DMS53 treated with DMSO at 0.1 percent for 48 hours (cell line): Measurements from ENCODE around the gene C11orf98.
"Not testable (repeated sequence)": the region's sequence is repeated elsewhere in the genome, so short reads cannot be mapped to it uniquely, and the experiment has no call there.

Source experiments
- DNase-seq: peaks from one replicate; lab custom pipeline; 2025; ENCODE audit not compliant: unreplicated experiment; lab: John Stamatoyannopoulos, UW

The C11orf98 gene

GRCh38 chr11:62687508-62688396, 22.7 kb upstream of the C11orf98 start:
- DNase-seq = no peak

GRCh38 chr11:62682518-62682917, 17.5 kb upstream of the C11orf98 start:
- no peak for DNase-seq

DNA sequence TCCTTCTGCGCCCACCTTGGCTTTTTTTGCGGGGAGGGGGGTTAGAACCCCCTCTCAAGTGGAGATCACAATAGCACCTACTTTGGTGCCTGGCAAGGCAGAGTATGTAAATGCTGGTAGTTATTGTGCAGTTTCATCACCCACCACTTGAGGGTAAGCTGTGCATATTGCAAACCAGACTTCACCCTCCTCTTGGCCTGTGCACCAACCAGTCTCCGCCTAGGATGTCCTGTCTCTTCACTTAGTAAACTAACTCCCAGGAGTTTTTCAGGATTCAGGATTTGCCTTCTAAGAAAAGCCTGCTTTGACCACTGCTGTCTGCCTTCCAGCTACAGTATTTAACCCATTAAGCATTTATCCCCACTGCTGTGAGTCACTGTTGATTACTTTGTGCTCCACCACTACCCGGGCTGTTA, 15.8 kb upstream of the C11orf98 start:
- peak; percentile 76 for DNase-seq

- peak; percentile 80 for DNase-seq
Measured at GRCh38 chr11:62678770-62679696, 14.0 kb upstream of the C11orf98 start, which contains the start of gene UBXN1. Gene UBXN1 (minus strand): TSS chr11:62679073. CDS start chr11:62678923, 150 bp downstream.

GRCh38 chr11:62678433-62678769, 13.4 kb upstream of the C11orf98 start:
- DNase-seq = no peak

DNA sequence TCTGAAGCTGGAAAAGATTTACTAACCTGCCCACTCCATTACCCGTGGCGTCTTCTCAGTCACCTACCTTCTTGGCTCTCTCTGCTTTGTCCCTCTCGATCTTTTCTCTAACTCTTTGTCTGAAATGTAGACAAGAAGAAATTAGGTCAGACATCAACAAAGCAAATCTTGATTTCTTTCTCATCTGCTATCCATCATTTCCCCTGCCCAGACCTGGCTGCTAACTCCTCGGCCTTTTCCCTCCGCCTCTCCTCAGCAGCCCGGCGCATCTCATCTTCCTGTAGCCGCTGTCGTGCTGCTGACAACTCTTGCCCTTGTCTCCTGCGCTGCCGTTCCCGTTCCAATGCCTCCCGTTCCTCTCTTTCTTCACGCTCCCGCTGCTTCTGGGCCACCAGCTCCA, 12.7 kb upstream of the C11orf98 start:
- DNase-seq = no peak

GRCh38 chr11:62677156-62677555, 12.1 kb upstream of the C11orf98 start:
- DNase-seq = no peak

GRCh38 chr11:62676698-62677097, 11.7 kb upstream of the C11orf98 start:
- DNase-seq = no peak

GRCh38 chr11:62675415-62675814, 10.4 kb upstream of the C11orf98 start:
- not testable (repeated sequence) for DNase-seq

GRCh38 chr11:62673196-62673525, 8.2 kb upstream of the C11orf98 start:
- DNase-seq = no peak

DNA sequence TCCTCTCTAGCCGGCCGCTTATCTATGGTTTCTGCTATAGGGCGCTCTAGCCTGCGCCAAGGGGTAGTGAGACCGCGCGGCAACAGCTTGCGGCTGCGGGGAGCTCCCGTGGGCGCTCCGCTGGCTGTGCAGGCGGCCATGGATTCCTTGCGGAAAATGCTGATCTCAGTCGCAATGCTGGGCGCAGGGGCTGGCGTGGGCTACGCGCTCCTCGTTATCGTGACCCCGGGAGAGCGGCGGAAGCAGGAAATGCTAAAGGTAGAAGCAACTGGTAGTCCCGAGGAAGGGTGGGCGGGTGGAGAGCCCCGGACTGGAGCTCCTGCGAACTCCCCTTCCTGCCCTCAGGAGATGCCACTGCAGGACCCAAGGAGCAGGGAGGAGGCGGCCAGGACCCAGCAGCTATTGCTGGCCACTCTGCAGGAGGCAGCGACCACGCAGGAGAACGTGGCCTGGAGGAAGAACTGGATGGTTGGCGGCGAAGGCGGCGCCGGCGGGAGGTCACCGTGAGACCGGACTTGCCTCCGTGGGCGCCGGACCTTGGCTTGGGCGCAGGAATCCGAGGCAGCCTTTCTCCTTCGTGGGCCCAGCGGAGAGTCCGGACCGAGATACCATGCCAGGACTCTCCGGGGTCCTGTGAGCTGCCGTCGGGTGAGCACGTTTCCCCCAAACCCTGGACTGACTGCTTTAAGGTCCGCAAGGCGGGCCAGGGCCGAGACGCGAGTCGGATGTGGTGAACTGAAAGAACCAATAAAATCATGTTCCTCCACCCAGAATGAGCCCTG, 6.8 kb upstream of the C11orf98 start, which contains the start of the genes LBHD1 and UQCC3:
Gene LBHD1 (minus strand): TSS at position 660 of the 782 bp plus-strand sequence. CDS start 2,236 bp downstream, outside the sequence.
Gene UQCC3 (plus strand): TSS at position 66 of the 782 bp plus-strand sequence. CDS start 73 bp downstream, at position 139.
- DNase-seq = peak; percentile 77

DNA sequence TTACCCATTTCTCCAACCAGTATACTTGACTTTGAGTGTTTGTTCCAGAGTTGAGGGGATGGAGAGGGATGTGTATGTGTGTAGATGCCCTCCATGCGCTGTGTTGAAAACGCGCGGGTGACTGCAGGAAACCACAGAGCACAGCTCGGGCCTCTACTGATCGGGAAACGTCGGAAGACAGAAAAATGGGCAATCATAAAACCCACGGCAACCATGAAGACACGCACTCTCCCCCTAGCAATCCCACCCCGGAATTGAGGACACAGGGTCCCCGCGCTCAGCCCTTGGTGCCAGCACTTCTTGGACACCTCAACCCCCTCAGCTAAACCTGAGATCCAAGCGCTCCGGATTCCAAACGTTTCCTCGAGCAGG, 6.2 kb upstream of the C11orf98 start:
- DNase-seq = peak; percentile 72

GRCh38 chr11:62669420-62670161, 4.6 kb upstream of the C11orf98 start:
- no peak for DNase-seq

DNA sequence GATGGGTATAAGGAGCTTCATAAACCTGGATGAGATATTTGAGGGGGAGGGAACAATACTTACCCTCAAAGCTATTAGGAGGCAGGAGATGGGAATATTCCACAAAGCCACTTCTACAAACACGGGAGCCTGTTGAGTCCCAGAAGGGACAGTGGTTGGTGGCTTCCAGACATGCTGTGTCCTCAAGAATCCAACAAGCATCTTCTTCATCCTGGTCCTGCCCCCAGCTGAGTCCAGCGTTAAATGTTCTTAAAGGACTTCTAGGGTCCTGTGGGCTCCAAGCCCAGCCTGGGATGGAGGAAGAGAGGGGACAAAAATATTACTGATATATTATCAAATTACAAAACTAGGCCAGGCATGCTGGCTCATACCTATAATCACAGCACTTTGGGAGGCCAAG, 2.5 kb upstream of the C11orf98 start:
- DNase-seq = no peak

GRCh38 chr11:62666259-62666926, 1.4 kb upstream of the C11orf98 start:
- DNase-seq = no peak

DNA sequence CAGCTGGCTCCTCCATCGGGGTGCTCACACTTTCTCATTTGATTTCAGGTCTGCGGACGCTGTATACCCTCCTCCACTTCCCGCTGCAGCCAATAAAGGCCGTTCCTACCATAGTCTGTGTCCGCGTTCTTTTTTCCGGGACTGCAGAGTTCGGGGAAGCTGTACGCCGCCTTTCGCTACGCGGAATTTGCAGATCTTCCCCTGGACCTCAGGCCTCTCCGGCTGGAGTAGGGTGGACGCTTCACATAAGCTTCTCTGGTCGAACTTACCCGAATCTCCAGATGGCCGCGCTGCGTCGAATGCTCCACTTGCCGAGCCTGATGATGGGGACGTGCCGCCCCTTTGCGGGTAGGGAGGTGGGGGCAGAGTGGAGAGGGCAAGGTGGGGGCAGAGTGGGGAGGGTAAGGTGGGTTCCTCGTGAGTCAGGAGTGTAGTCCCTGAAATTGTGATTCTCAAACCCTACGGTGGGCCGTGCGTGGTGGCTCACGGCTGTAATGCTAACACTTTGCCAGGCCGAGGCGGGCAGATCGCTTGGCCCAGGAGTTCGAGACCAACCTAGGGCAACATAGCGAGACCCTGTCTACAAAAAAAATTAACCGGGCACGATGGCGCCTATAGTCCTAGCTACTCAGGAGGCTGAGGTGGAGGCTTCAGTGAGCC, 719 bp upstream of the C11orf98 start:
- peak; percentile 61 for DNase-seq

DNA sequence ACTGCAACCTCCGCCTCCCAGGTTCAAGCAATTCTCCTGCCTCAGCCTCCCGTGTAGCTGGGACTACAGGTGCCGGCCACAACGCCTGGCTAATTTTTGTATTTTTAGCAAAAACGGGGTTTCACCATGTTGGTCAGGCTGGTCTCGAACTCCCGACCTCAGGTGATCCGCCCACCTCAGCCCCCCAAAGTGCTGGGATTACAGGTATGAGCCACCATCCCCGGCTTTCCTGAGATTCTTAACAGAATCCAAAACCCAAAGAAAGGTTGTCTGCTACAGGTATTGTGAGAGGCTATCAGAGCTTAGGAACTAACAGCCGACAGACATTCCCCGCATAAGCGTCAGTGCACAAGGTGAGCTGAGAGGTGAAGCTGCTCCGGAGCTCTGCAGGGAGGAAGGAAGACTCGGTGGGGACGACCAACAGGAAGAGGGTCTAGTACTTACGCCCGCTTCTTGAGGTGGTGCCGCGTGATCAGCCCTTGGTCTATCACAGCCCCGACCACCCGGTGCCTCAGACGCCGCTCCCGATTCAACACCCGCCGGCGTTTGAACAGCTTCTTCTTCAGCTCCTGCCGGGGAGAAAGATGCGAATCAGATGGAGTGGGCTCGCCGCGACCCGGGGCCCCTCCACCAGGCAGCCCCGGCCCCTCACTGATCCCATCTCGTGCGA, 470 bp downstream of the C11orf98 start:
- peak; percentile 61 for DNase-seq

DNA sequence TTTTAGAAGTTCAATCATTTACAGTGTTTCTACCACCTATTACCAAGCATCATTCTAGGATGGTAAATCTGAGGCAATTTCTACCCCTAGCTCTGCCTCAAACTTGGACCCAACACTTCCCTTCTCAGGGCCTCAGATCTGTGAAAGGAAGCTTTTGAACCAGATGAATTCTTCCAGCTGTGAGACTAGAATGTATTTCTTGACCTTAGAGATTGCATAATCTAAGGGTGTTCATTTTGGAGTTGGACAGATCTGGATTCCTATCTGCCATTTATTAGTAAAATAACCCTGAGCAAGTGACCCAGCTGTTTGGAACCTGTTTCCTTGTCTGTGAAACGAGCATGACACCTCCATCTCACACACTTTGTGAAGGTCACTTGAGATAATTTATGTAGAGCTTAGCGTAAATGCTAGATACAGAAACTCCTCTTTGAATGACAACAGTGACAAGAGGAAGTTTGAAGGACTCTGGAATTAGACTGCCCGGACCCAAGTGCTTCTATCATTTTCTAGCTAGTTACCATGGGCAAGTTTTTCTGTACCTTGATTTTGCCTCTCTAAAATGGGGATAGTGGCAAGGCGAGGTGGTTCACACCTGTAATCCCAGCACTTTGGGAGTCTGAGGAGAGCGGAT, 8.1 kb downstream of the C11orf98 start:
- DNase-seq = no peak
